Kidney (tissue), 14 donors: Measurements from ENCODE around the gene HRH1. TPM values are rescaled to one million over a fixed set of nuclear protein-coding genes. Genes with fewer than 3 reads are reported as not detected.

ENCODE experiments used
- DNase-seq, 5 donors: peaks; one replicate each; pipeline ENCODE4 v3.0.0-alpha.2; 2013 to 2020
- FAIRE-seq: peaks from 2 replicates; lab custom pipeline; 2012; peaks lifted over from hg19 to GRCh38; lab: Jason Lieb, UNC
- H3K27ac ChIP-seq, 2 donors: one replicate each; pipeline ENCODE4 v1.7.0; 2013; ENCODE audit warnings: low read depth in 2 of 2, low read length in 2 of 2, inconsistent platforms in 1 of 2
- H3K27me3 ChIP-seq: one replicate; pipeline ENCODE4 v1.7.1; 2013; ENCODE audit warnings: low read length, inconsistent platforms; ENCODE audit not compliant: control insufficient read depth, insufficient read depth
- H3K36me3 ChIP-seq, 3 donors: one replicate each; pipeline versions ENCODE4 v1.7.0 to v1.7.1; 2013; ENCODE audit warnings: low read length in 3 of 3, control low read depth in 1 of 3, inconsistent platforms in 1 of 3; ENCODE audit not compliant: insufficient read depth in 3 of 3, control insufficient read depth in 2 of 3
- H3K4me1 ChIP-seq, 3 donors: one replicate each; pipeline versions ENCODE4 v1.7.0 to v1.7.1; 2013; ENCODE audit warnings: low read length in 3 of 3, inconsistent platforms in 1 of 3, low read depth in 1 of 3; ENCODE audit not compliant: control insufficient read depth in 2 of 3, insufficient read depth in 2 of 3
- H3K4me3 ChIP-seq, 3 donors: one replicate each; pipeline versions ENCODE4 v1.7.0 to v1.8.1; 2013; ENCODE audit warnings: low read length in 3 of 3, control low read depth in 1 of 3, inconsistent platforms in 1 of 3
- H3K9ac ChIP-seq, 3 donors: one replicate each; pipeline versions ENCODE4 v1.7.0 to v1.7.1; 2013; ENCODE audit warnings: low read length in 3 of 3, control low read depth in 1 of 3, inconsistent platforms in 1 of 3
- H3K9me3 ChIP-seq, 3 donors: one replicate each; pipeline versions ENCODE4 v1.7.0 to v1.7.1; 2013; ENCODE audit warnings: low read length in 3 of 3, control low read depth in 1 of 3, inconsistent platforms in 1 of 3; ENCODE audit not compliant: control insufficient read depth in 2 of 3, insufficient read depth in 1 of 3
- CTCF ChIP-seq: IDR thresholded peaks from 3 replicates; pipeline ENCODE4 v1.5.1; 2012; ENCODE audit warnings: mild to moderate bottlenecking, moderate library complexity, borderline replicate concordance; ENCODE audit not compliant: insufficient read depth; ENCODE audit errors: extremely low read depth
- intact Hi-C: fragments of 100-400 bp; cut with DNase I; formaldehyde crosslinking; loops from one replicate; pipeline ENCODE4 v1.11.1; 2022
- polyA plus RNA-seq: library from polyadenylated mRNA; stranded (reverse); fragments of 350-450 nt; fragmentation: Illumina TruSeq; extraction: RNeasy Lipid Tissue Mini Kit (QIAGEN cat#74804); gene quantifications from one replicate; pipeline ENCODE4 v1.2.3, GENCODE V29; 2014; ENCODE audit warnings: low read depth, low replicate concordance; ENCODE audit not compliant: insufficient read depth
- total RNA-seq: library from RNA; stranded (reverse); fragmentation: NEBNext Ultra II Directional; extraction: Animal tissue kit (Norgen Biotek cat#: 25700); gene quantifications from one replicate; pipeline ENCODE4 v1.2.1, GENCODE V29; 2021
- donor health status: control.
- donor health status: control.
- donor health status: control.
- donor health status: control.
- donor health status: control.
- donor health status: DM: yes; HTN: yes; CAD: no.
- donor health status: Normal renal cell carcinoma (clear cell type).

Gene HRH1
- total and polyA plus RNA-seq, 2 donors from 2014 or later = 1.9 to 32.3 TPM

DNA sequence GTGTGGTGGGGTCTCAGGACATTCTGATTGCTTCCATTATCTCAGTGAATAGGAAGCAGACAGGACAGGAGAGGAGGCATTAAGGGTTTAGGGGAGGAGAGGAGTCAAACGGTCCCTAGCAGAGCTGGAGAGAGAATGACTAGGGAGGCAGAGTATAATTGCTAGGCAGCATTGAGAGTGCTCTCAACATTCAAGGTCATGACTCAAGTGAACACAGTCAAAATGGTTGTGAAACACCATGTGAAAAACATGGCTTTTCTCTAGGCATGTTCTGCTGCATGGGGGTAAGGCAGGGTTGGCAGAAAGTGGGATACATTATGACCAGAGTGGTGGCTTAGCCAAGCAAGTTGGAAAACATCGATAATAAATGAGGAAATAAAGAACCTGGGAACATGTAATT, 19.5 kb upstream of the HRH1 start:
- no peaks in the 10 kb centered on the region for H3K27me3 ChIP-seq
- H3K36me3 ChIP-seq = no peaks in the 10 kb centered on the region
- DNase-seq (no peak), FAIRE-seq (no peak)
- H3K9me3 ChIP-seq = no peaks in the 10 kb centered on the region
- H3K9ac ChIP-seq = no peak overlapping the region
- H3K27ac ChIP-seq = no peak overlapping the region
- no peak for TF ChIP-seq CTCF
- intact Hi-C loops = no loop called here
- no peaks in the 10 kb centered on the region for H3K4me1 ChIP-seq
- H3K4me3 ChIP-seq = no peak overlapping the region

DNA sequence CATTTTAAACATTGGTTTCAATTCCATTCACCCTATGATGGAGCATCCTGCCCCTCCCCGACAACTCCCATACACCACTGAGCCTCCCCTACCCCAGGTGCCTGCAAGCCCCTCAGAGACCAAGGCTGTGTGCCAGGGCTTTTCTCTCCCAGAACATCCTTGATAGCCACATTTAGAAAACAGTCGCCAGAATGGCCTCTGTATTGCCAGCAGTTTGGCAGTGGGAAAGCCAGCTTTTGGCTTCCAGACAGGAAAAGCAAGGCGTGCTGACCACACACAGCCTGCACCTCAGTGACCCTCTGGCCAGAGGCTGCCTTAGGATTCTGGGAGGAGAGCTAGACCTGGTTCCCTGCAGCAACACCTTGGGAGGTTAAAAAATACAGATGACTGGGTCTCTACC, 18.2 kb upstream of the HRH1 start:
- Histone ChIP-seq H3K9ac (no peak overlapping the region), H3K27ac (no peak overlapping the region), H3K9me3 (no peaks in the 10 kb centered on the region), H3K36me3 (no peaks in the 10 kb centered on the region), H3K4me3 (no peak overlapping the region), H3K4me1 (no peaks in the 10 kb centered on the region), H3K27me3 (no peaks in the 10 kb centered on the region)
- intact Hi-C loops = no loop called here
- DNase-seq (no peak), FAIRE-seq (no peak)
- no peak for TF ChIP-seq CTCF

- Histone ChIP-seq H3K36me3 (no peaks in the 10 kb centered on the region), H3K9me3 (no peaks in the 10 kb centered on the region), H3K9ac (no peak overlapping the region), H3K27ac (no peak overlapping the region), H3K4me3 (no peak overlapping the region), H3K4me1 (no peaks in the 10 kb centered on the region), H3K27me3 (no peaks in the 10 kb centered on the region)
- FAIRE-seq (no peak), DNase-seq (peak in 1 of 5 donors; percentile 87)
- intact Hi-C loops = no loop called here
- no peak for TF ChIP-seq CTCF
These were observed 17.3 kb upstream of the HRH1 start for GRCh38 chr3:11136830-11137626.

GRCh38 chr3:11137627-11137959, 16.7 kb upstream of the HRH1 start:
- DNase-seq (no peak), FAIRE-seq (no peak)
- Histone ChIP-seq H3K36me3 (no peaks in the 10 kb centered on the region), H3K9me3 (no peaks in the 10 kb centered on the region), H3K9ac (no peak overlapping the region), H3K4me3 (no peak overlapping the region), H3K27ac (no peak overlapping the region), H3K4me1 (no peaks in the 10 kb centered on the region), H3K27me3 (no peaks in the 10 kb centered on the region)
- no peak for TF ChIP-seq CTCF
- intact Hi-C loops = no loop called here
